HG03442 (cell line): ENCODE results near the gene MPZL1.

ENCODE experiments used
- ATAC-seq: cut with Tn5 transposase; IDR thresholded peaks from one replicate; pipeline ENCODE4 v1.9.1; 2021; ENCODE audit warnings: mild to moderate bottlenecking, moderate library complexity; ENCODE audit not compliant: unreplicated experiment

Gene MPZL1

GRCh38 chr1:167747988-167748387 is 26.2 kb downstream of the MPZL1 start:
- no peak for ATAC-seq

GRCh38 chr1:167748906-167749305 is 27.1 kb downstream of the MPZL1 start:
- ATAC-seq = no peak

GRCh38 chr1:167749741-167750140 is 28.0 kb downstream of the MPZL1 start:
- ATAC-seq = no peak

GRCh38 chr1:167750641-167751040 is 28.9 kb downstream of the MPZL1 start:
- ATAC-seq = no peak

- ATAC-seq = no peak
Measured at GRCh38 chr1:167751676-167752075, 29.9 kb downstream of the MPZL1 start.

- no peak for ATAC-seq
Measured at GRCh38 chr1:167752219-167752985, 30.6 kb downstream of the MPZL1 start.

- no peak for ATAC-seq
Measured at GRCh38 chr1:167755654-167756053, 33.9 kb downstream of the MPZL1 start.

- ATAC-seq = no peak
Measured at GRCh38 chr1:167756730-167757405, 35.1 kb downstream of the MPZL1 start.

- ATAC-seq = no peak
Measured at GRCh38 chr1:167757433-167758309, 35.9 kb downstream of the MPZL1 start.

GRCh38 chr1:167761400-167761799 is 39.6 kb downstream of the MPZL1 start:
- ATAC-seq = no peak

- ATAC-seq = no peak
Measured at GRCh38 chr1:167762061-167762746, 40.4 kb downstream of the MPZL1 start.

- ATAC-seq = no peak
Measured at GRCh38 chr1:167763525-167764220, 41.9 kb downstream of the MPZL1 start.

GRCh38 chr1:167764458-167765330 is 42.9 kb downstream of the MPZL1 start:
- ATAC-seq = no peak

GRCh38 chr1:167765496-167765895 is 43.7 kb downstream of the MPZL1 start:
- no peak for ATAC-seq

GRCh38 chr1:167766538-167766937 is 44.8 kb downstream of the MPZL1 start:
- ATAC-seq = no peak

GRCh38 chr1:167767761-167768160 is 46.0 kb downstream of the MPZL1 start:
- no peak for ATAC-seq

GRCh38 chr1:167770127-167770526 is 48.3 kb downstream of the MPZL1 start:
- no peak for ATAC-seq

GRCh38 chr1:167772436-167772835 is 50.7 kb downstream of the MPZL1 start:
- ATAC-seq = no peak

GRCh38 chr1:167773516-167773915 is 51.7 kb downstream of the MPZL1 start:
- no peak for ATAC-seq
